ENCODE measurements around the gene DNER.

Gene DNER

GRCh38 chr2:229438430-229439159, 275.8 kb downstream of the DNER start:
- POLR2A ChIA-PET = no interaction called here
- no peak for DNase-seq
- H3K27me3 ChIP-seq (replicated peaks in 2 of 5; ENCODE audit: control insufficient read depth in 4 of 5, insufficient read depth in 5 of 5, low read length in 4 of 5) = peaks cover 0 to 3% (median 0%) of the 10 kb centered on the region in 5 experiments
- no peak overlapping the region for H3K27ac ChIP-seq (ENCODE audit: insufficient read depth in 1 of 2, low read depth in 1 of 2, low read length in 2 of 2, poor library complexity in 1 of 2, severe bottlenecking in 2 of 2)
- 94% methylated on average over 3 of the region's 6 CpGs for WGBS (ENCODE audit: insufficient coverage)
- H3K36me3 ChIP-seq (ENCODE audit: control insufficient read depth in 4 of 4, insufficient read depth in 4 of 4, low read length in 3 of 4) = no peaks in the 10 kb centered on the region
- H3K9me3 ChIP-seq (ENCODE audit: control extremely low read depth in 1 of 5, control insufficient read depth in 4 of 5, insufficient read depth in 2 of 5, low read depth in 1 of 5, low read length in 4 of 5) = no peaks in the 10 kb centered on the region
- H3K4me3 ChIP-seq (ENCODE audit: control insufficient read depth in 1 of 7, extremely low read depth in 1 of 7, insufficient read depth in 4 of 7, low read depth in 2 of 7, low read length in 6 of 7) = no peak overlapping the region
- CTCF ChIA-PET = no interaction called here
- H3K4me1 ChIP-seq (ENCODE audit: control extremely low read depth in 1 of 4, control insufficient read depth in 4 of 4, insufficient read depth in 4 of 4, low read length in 3 of 4) = peaks cover 0 to 4% (median 0%) of the 10 kb centered on the region in 4 experiments

GRCh38 chr2:229437467-229437866, 276.9 kb downstream of the DNER start:
- ChIA-PET POLR2A (no interaction called here), CTCF (no interaction called here)
- no peaks in the 10 kb centered on the region for H3K36me3 ChIP-seq (ENCODE audit: control insufficient read depth in 4 of 4, insufficient read depth in 4 of 4, low read length in 3 of 4)
- H3K4me1 ChIP-seq (ENCODE audit: control extremely low read depth in 1 of 4, control insufficient read depth in 4 of 4, insufficient read depth in 4 of 4, low read length in 3 of 4) = no peaks in the 10 kb centered on the region
- no peak for DNase-seq
- no peak overlapping the region for H3K27ac ChIP-seq (ENCODE audit: insufficient read depth in 1 of 2, low read depth in 1 of 2, low read length in 2 of 2, poor library complexity in 1 of 2, severe bottlenecking in 2 of 2)
- no peaks in the 10 kb centered on the region for H3K9me3 ChIP-seq (ENCODE audit: control extremely low read depth in 1 of 5, control insufficient read depth in 4 of 5, insufficient read depth in 2 of 5, low read depth in 1 of 5, low read length in 4 of 5)
- H3K4me3 ChIP-seq (ENCODE audit: control insufficient read depth in 1 of 7, extremely low read depth in 1 of 7, insufficient read depth in 4 of 7, low read depth in 2 of 7, low read length in 6 of 7) = no peak overlapping the region
- peaks cover 0 to 3% (median 0%) of the 10 kb centered on the region in 5 experiments for H3K27me3 ChIP-seq (replicated peaks in 2 of 5; ENCODE audit: control insufficient read depth in 4 of 5, insufficient read depth in 5 of 5, low read length in 4 of 5)
- WGBS (ENCODE audit: insufficient coverage) = no CpG with 5 or more reads among the region's 2 CpGs

GRCh38 chr2:229434187-229434586, 280.2 kb downstream of the DNER start:
- DNase-seq = no peak

GRCh38 chr2:229433351-229433750, 281.0 kb downstream of the DNER start:
- peaks cover 0 to 3% (median 0%) of the 10 kb centered on the region in 5 experiments for H3K27me3 ChIP-seq (replicated peaks in 2 of 5; ENCODE audit: control insufficient read depth in 4 of 5, insufficient read depth in 5 of 5, low read length in 4 of 5)
- WGBS (ENCODE audit: insufficient coverage) = 96% methylated on average over 3 of the region's 5 CpGs
- no peaks in the 10 kb centered on the region for H3K9me3 ChIP-seq (ENCODE audit: control extremely low read depth in 1 of 5, control insufficient read depth in 4 of 5, insufficient read depth in 2 of 5, low read depth in 1 of 5, low read length in 4 of 5)
- H3K36me3 ChIP-seq (ENCODE audit: control insufficient read depth in 4 of 4, insufficient read depth in 4 of 4, low read length in 3 of 4) = no peaks in the 10 kb centered on the region
- no peak overlapping the region for H3K4me3 ChIP-seq (ENCODE audit: control insufficient read depth in 1 of 7, extremely low read depth in 1 of 7, insufficient read depth in 4 of 7, low read depth in 2 of 7, low read length in 6 of 7)
- CTCF ChIA-PET = interaction anchor here (1.2 kb wide), 1 partner anchor 10 kb away, joined by 3 read pairs; no protein-coding TSS in a partner anchor
- no peak overlapping the region for H3K27ac ChIP-seq (ENCODE audit: insufficient read depth in 1 of 2, low read depth in 1 of 2, low read length in 2 of 2, poor library complexity in 1 of 2, severe bottlenecking in 2 of 2)
- no peak for DNase-seq
- H3K4me1 ChIP-seq (ENCODE audit: control extremely low read depth in 1 of 4, control insufficient read depth in 4 of 4, insufficient read depth in 4 of 4, low read length in 3 of 4) = no peaks in the 10 kb centered on the region
- POLR2A ChIA-PET = no interaction called here

More at GRCh38 chr2:229434187-229434586, 280.2 kb downstream of the DNER start:
- Histone ChIP-seq H3K4me3 (ENCODE audit: control insufficient read depth in 1 of 7, extremely low read depth in 1 of 7, insufficient read depth in 4 of 7, low read depth in 2 of 7, low read length in 6 of 7) (no peak overlapping the region), H3K27ac (ENCODE audit: insufficient read depth in 1 of 2, low read depth in 1 of 2, low read length in 2 of 2, poor library complexity in 1 of 2, severe bottlenecking in 2 of 2) (no peak overlapping the region), H3K9me3 (ENCODE audit: control extremely low read depth in 1 of 5, control insufficient read depth in 4 of 5, insufficient read depth in 2 of 5, low read depth in 1 of 5, low read length in 4 of 5) (no peaks in the 10 kb centered on the region), H3K27me3 (replicated peaks in 2 of 5; ENCODE audit: control insufficient read depth in 4 of 5, insufficient read depth in 5 of 5, low read length in 4 of 5) (peaks cover 0 to 3% (median 0%) of the 10 kb centered on the region in 5 experiments), H3K4me1 (ENCODE audit: control extremely low read depth in 1 of 4, control insufficient read depth in 4 of 4, insufficient read depth in 4 of 4, low read length in 3 of 4) (no peaks in the 10 kb centered on the region), H3K36me3 (ENCODE audit: control insufficient read depth in 4 of 4, insufficient read depth in 4 of 4, low read length in 3 of 4) (no peaks in the 10 kb centered on the region)
- ChIA-PET CTCF (interaction anchor here (1.4 kb wide), 1 partner anchor 9 kb away, joined by 3 read pairs; no protein-coding TSS in a partner anchor), POLR2A (no interaction called here)
- WGBS (ENCODE audit: insufficient coverage) = 95% methylated on average over 2 of the region's 2 CpGs

GRCh38 chr2:229431327-229431954, 282.9 kb downstream of the DNER start:
- no peaks in the 10 kb centered on the region for H3K27me3 ChIP-seq (replicated peaks in 2 of 5; ENCODE audit: control insufficient read depth in 4 of 5, insufficient read depth in 5 of 5, low read length in 4 of 5)
- no peak overlapping the region for H3K4me3 ChIP-seq (ENCODE audit: control insufficient read depth in 1 of 7, extremely low read depth in 1 of 7, insufficient read depth in 4 of 7, low read depth in 2 of 7, low read length in 6 of 7)
- POLR2A ChIA-PET = no interaction called here
- CTCF ChIA-PET = interaction anchor here (1.1 kb wide), 1 partner anchor 17 kb away, joined by 3 read pairs; no protein-coding TSS in a partner anchor
- H3K9me3 ChIP-seq (ENCODE audit: control extremely low read depth in 1 of 5, control insufficient read depth in 4 of 5, insufficient read depth in 2 of 5, low read depth in 1 of 5, low read length in 4 of 5) = no peaks in the 10 kb centered on the region
- H3K36me3 ChIP-seq (ENCODE audit: control insufficient read depth in 4 of 4, insufficient read depth in 4 of 4, low read length in 3 of 4) = no peaks in the 10 kb centered on the region
- peak; percentile 20 to 52 (median 48) for DNase-seq
- no peaks in the 10 kb centered on the region for H3K4me1 ChIP-seq (ENCODE audit: control extremely low read depth in 1 of 4, control insufficient read depth in 4 of 4, insufficient read depth in 4 of 4, low read length in 3 of 4)
- H3K27ac ChIP-seq (ENCODE audit: insufficient read depth in 1 of 2, low read depth in 1 of 2, low read length in 2 of 2, poor library complexity in 1 of 2, severe bottlenecking in 2 of 2) = no peak overlapping the region
- 71% methylated on average over 1 of the region's 2 CpGs for WGBS (ENCODE audit: insufficient coverage)

- 90% methylated on average over 5 of the region's 5 CpGs for WGBS (ENCODE audit: insufficient coverage)
- H3K27me3 ChIP-seq (replicated peaks in 2 of 5; ENCODE audit: control insufficient read depth in 4 of 5, insufficient read depth in 5 of 5, low read length in 4 of 5) = no peaks in the 10 kb centered on the region
- POLR2A ChIA-PET = no interaction called here
- no peaks in the 10 kb centered on the region for H3K4me1 ChIP-seq (ENCODE audit: control extremely low read depth in 1 of 4, control insufficient read depth in 4 of 4, insufficient read depth in 4 of 4, low read length in 3 of 4)
- CTCF ChIA-PET = no interaction called here
- no peak for DNase-seq
- H3K36me3 ChIP-seq (ENCODE audit: control insufficient read depth in 4 of 4, insufficient read depth in 4 of 4, low read length in 3 of 4) = no peaks in the 10 kb centered on the region
- no peaks in the 10 kb centered on the region for H3K9me3 ChIP-seq (ENCODE audit: control extremely low read depth in 1 of 5, control insufficient read depth in 4 of 5, insufficient read depth in 2 of 5, low read depth in 1 of 5, low read length in 4 of 5)
- no peak overlapping the region for H3K4me3 ChIP-seq (ENCODE audit: control insufficient read depth in 1 of 7, extremely low read depth in 1 of 7, insufficient read depth in 4 of 7, low read depth in 2 of 7, low read length in 6 of 7)
- H3K27ac ChIP-seq (ENCODE audit: insufficient read depth in 1 of 2, low read depth in 1 of 2, low read length in 2 of 2, poor library complexity in 1 of 2, severe bottlenecking in 2 of 2) = no peak overlapping the region
Measured at GRCh38 chr2:229429589-229429988, 284.8 kb downstream of the DNER start.

GRCh38 chr2:229426464-229426863, 287.9 kb downstream of the DNER start:
- no peaks in the 10 kb centered on the region for H3K36me3 ChIP-seq (ENCODE audit: control insufficient read depth in 4 of 4, insufficient read depth in 4 of 4, low read length in 3 of 4)
- WGBS (ENCODE audit: insufficient coverage) = 100% methylated on average over 1 of the region's 6 CpGs

More at GRCh38 chr2:229426464-229426863, 287.9 kb downstream of the DNER start:
- DNase-seq = no peak
- no peak overlapping the region for H3K27ac ChIP-seq (ENCODE audit: insufficient read depth in 1 of 2, low read depth in 1 of 2, low read length in 2 of 2, poor library complexity in 1 of 2, severe bottlenecking in 2 of 2)
- no peaks in the 10 kb centered on the region for H3K4me1 ChIP-seq (ENCODE audit: control extremely low read depth in 1 of 4, control insufficient read depth in 4 of 4, insufficient read depth in 4 of 4, low read length in 3 of 4)
- POLR2A ChIA-PET = no interaction called here
- H3K9me3 ChIP-seq (ENCODE audit: control extremely low read depth in 1 of 5, control insufficient read depth in 4 of 5, insufficient read depth in 2 of 5, low read depth in 1 of 5, low read length in 4 of 5) = no peaks in the 10 kb centered on the region
- CTCF ChIA-PET = no interaction called here
- no peak overlapping the region for H3K4me3 ChIP-seq (ENCODE audit: control insufficient read depth in 1 of 7, extremely low read depth in 1 of 7, insufficient read depth in 4 of 7, low read depth in 2 of 7, low read length in 6 of 7)
- H3K27me3 ChIP-seq (replicated peaks in 2 of 5; ENCODE audit: control insufficient read depth in 4 of 5, insufficient read depth in 5 of 5, low read length in 4 of 5) = no peaks in the 10 kb centered on the region

All from common myeloid progenitor, CD34-positive (primary cell).